Measurements from ENCODE around the gene EIF2D. TPM values are rescaled to one million over a fixed set of nuclear protein-coding genes. Genes with fewer than 3 reads are reported as not detected.

The EIF2D gene
- total and polyA plus RNA-seq, 9 of the 15 experiments (the other 6 are each of a cell fraction or from before 2014, with no cell fraction given), result 81.1 to 138 (median 93.9) TPM

- no peak for TF ChIP-seq SIX5 (IDR thresholded peaks at IDR 0.05; ENCODE audit: borderline replicate concordance in 1 of 2, insufficient read depth in 1 of 2, low read depth in 1 of 2, low read length in 2 of 2)
- TF ChIP-seq MAFG (tag; conservative IDR thresholded peaks at IDR 0.05), result no peak
- TF ChIP-seq ZZZ3 (IDR thresholded peaks at IDR 0.05), result no peak
- TF ChIP-seq GTF2E2 (tag; IDR thresholded peaks at IDR 0.05), result no peak
- TF ChIP-seq ETV6 (IDR thresholded peaks at IDR 0.05; ENCODE audit: borderline replicate concordance in 1 of 2, low read depth in 2 of 2, low read length in 1 of 2), result no peak
- no peak for TF ChIP-seq ETV6 (CRISPR knock-in tag; IDR thresholded peaks at IDR 0.05; ENCODE audit: borderline replicate concordance)
- TF ChIP-seq RFX5 (IDR thresholded peaks at IDR 0.05; ENCODE audit: low read depth, low read length), result no peak
- no peak for TF ChIP-seq FOXP4 (CRISPR knock-in tag; IDR thresholded peaks at IDR 0.05; ENCODE audit: borderline replicate concordance)
- 0 out of 2 replicates have a peak, but pooled peaks have one; percentile 22 for TF ChIP-seq DMBX1 (CRISPR knock-in tag; IDR thresholded peaks at IDR 0.05; ENCODE audit: borderline replicate concordance)
- no peak for TF ChIP-seq ZNF408 (CRISPR knock-in tag; IDR thresholded peaks at IDR 0.05; ENCODE audit: low read depth)
- no peak for TF ChIP-seq TCF7L2 (IDR thresholded peaks at IDR 0.05; ENCODE audit: low read depth, low read length)
- no peak for TF ChIP-seq SIN3A (IDR thresholded peaks at IDR 0.05; ENCODE audit: borderline replicate concordance in 2 of 2, control insufficient read depth in 1 of 2, low read depth in 2 of 2, low read length in 2 of 2)
- TF ChIP-seq CREB3L1 (IDR thresholded peaks at IDR 0.05; ENCODE audit: borderline replicate concordance, low read depth), result no peak
- TF ChIP-seq ZNF124 (CRISPR knock-in tag; IDR thresholded peaks at IDR 0.05), result no peak
- TF ChIP-seq ZNF551 (CRISPR knock-in tag; IDR thresholded peaks at IDR 0.05), result no peak
- TF ChIP-seq ARID2 (IDR thresholded peaks at IDR 0.05), result peak; percentile 90
- TF ChIP-seq ZBTB8A (IDR thresholded peaks at IDR 0.05; ENCODE audit: partially characterized antibody), result no peak
- TF ChIP-seq MYC (IDR thresholded peaks at IDR 0.05; ENCODE audit: low read depth, low read length), result peak; percentile 89
- TF ChIP-seq MYC (CRISPR knock-in tag; IDR thresholded peaks at IDR 0.05; ENCODE audit: borderline replicate concordance, low read depth), result peak; percentile 70; the same call in 1 of the 2 replicates
- no peak for TF ChIP-seq RBM14 (IDR thresholded peaks at IDR 0.05; ENCODE audit: borderline replicate concordance, insufficient read depth, low read depth, low read length)
- TF ChIP-seq THRAP3 (IDR thresholded peaks at IDR 0.05; ENCODE audit: borderline replicate concordance), result no peak
- TF ChIP-seq POU5F1 (IDR thresholded peaks at IDR 0.05; ENCODE audit: borderline replicate concordance, low read depth, low read length, partially characterized antibody), result no peak
- TF ChIP-seq GABPB1 (CRISPR knock-in tag; IDR thresholded peaks at IDR 0.05), result peak; percentile 40
- TF ChIP-seq DACH1 (IDR thresholded peaks at IDR 0.05; ENCODE audit: partially characterized antibody), result no peak
- no peak for TF ChIP-seq EP300 (IDR thresholded peaks at IDR 0.05; ENCODE audit: low read length)
- TF ChIP-seq ZNF696 (CRISPR knock-in tag; conservative IDR thresholded peaks at IDR 0.05), result no peak
These were observed 67.6 kb downstream of the EIF2D start (continued) for GRCh38 chr1:206544562-206545257.
